HG02885 (cell line): Measurements from ENCODE around the gene RGR.

Experiments
- ATAC-seq: cut with Tn5 transposase; IDR thresholded peaks from one replicate; pipeline ENCODE4 v1.9.1; 2021; ENCODE audit warnings: mild to moderate bottlenecking; ENCODE audit not compliant: unreplicated experiment, poor library complexity

The RGR gene

GRCh38 chr10:84216834-84217233 lies 28.0 kb upstream of the RGR start:
- no peak for ATAC-seq

DNA sequence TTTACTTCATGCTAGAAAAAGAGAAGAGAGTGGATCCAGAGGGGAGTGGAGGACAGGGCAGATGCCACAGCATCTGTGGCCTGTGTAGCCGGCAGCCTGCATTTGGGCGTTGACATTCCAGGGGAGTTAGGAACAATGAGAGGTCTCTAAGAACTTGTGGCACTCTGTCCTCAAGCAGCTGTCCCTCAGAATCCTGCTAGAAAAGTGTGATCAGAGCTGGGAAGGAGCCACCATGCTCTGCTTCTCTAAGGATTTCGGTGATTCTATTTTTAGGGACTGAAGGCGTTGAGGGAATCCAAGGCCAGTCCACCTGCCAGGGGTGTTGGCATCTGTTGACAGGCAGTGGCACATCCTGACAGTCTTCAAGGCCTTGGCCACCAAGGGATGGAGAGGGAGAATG lies 27.1 kb upstream of the RGR start:
- ATAC-seq: no peak

DNA sequence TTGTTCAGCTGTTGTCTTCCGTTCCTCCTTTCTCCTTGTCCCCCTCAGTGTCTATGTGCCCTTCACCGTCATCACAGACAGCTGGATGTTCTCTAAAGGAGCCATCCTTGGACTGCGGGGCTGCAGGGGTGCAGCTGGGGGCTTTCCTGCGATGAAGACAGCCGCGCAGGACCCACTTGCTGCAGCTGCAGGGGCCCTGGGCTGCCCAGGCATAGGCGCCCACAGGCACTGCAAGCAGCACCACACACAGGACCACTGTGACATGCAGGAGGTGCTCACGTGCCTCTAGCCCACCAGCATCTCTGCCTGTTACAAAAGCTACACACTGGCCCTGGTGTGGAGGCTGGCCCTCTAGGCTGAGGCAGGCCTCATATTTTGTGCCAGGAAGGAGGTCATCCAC lies 22.9 kb upstream of the RGR start:
- ATAC-seq: no peak

GRCh38 chr10:84224411-84225028 lies 20.3 kb upstream of the RGR start:
- no peak for ATAC-seq

DNA sequence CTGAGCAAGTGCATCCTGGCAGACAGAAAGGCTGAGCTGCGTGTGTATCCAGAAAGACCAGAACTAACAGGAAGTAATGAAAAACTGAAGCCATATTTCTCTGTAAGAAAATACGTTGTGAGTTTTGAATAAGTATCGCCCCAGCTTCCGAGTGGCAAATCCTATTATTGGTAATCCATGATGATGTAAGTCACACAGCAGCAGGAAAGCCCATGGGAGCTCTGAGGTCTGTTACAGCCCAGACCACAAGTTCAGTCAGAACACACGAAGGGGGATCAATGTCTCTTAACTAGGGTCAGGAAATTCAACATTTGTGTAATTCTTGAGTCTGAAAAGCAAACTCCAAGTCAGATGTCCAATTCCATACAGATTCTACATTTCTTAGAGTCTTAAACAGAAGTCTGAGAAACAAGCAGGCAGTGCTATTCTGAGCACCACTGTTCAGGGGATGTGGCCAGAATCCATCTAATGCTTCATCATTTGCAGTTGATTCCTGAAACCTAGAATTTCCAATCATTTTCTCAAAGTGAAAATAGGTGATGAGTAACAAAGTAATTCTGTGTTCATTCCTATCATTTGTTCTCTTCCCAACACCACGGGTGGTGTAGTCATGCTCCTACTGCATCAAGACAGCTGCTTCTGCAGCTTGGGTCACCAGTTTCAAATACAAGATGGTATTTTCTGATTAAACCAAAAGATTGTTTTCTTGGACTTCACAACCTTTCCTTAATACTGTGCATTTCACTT lies 19.3 kb upstream of the RGR start, which contains the start of gene LRIT2:
Gene LRIT2, minus strand, starts transcription at position 118 of the 747 bp plus-strand sequence. Its CDS starts 24 bp downstream, at position 94.
- no peak for ATAC-seq

DNA sequence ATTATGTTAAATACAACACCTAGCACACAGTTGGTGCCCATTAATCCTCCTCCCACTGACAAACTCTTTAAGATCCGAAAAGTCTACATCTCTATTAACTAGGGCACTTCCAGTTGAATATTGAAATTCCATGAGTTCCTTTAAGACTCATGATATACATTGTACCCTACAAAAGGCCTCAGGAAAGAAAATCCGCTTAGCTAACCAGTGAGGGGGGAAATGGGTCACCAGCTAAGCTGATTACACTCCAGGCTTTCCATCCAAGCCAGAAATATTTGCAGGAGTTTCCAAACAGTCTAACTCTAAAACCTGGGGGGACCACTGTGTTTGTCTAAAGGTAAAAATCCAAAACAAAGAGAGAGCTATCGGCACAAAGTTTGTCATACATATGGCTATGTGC lies 18.2 kb upstream of the RGR start:
- ATAC-seq: no peak

- no peak for ATAC-seq
Observed at GRCh38 chr10:84227810-84228209, 17.0 kb upstream of the RGR start.

DNA sequence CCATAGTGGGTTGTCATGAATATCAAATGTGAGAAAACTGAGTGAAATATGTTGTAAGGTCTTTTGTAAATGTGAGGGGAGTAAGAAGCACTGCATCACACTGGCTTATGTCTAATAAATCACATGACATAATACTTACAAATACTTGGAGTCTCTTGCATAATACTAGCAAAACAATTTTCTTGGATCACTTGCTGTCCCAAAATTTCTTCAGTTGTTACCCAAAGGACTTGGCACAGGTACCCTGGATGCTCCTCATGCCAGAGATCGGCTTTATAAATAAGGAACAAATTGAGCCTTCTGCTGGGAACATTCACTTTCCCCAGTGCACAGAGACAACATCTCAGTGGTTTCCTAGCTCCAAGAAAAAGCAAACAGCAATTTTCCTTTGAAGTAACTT lies 14.5 kb upstream of the RGR start:
- no peak for ATAC-seq

- no peak for ATAC-seq
Observed at GRCh38 chr10:84232376-84232775, 12.5 kb upstream of the RGR start.

DNA sequence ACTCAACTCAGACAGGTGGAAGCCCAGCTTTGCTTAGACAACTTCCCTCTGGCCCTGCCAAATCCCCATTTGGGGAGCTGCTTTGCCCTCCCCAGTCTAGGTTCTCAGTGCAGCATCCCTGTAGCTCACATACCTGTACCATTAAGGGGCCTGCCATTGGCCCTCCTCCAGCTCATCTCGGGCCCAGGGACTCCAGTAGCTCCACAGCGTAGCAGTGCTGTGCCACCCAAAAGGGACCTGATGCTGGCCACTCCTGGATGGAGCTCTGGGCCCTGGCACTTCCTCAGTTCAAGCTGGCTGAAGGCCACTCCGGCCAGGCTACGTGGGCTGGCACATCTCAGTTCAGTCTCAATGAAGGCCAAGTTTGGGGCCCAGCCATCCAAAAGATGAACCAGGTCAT lies 10.9 kb upstream of the RGR start:
- no peak for ATAC-seq

GRCh38 chr10:84234479-84234878 lies 10.4 kb upstream of the RGR start:
- ATAC-seq: no peak

DNA sequence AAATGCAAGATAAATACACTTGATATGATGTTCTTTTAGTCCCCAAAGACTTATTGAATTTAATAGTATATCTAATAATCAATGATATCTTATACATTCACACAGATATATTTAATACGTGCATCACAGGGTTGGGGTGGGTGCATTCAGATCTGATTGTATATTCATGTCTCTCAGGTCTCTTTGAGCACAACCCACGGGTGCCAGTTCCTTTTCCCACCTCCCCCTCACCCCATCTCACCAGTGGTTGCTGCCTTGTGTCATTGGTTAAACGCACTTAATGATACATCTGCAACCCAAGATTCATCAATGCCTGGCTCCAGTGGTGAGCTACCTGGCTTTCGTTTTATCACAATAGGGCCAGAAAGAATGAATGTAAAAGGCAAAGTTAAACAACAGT lies 9.8 kb upstream of the RGR start:
- no peak for ATAC-seq

GRCh38 chr10:84236807-84237198 lies 8.1 kb upstream of the RGR start:
- ATAC-seq: no peak

DNA sequence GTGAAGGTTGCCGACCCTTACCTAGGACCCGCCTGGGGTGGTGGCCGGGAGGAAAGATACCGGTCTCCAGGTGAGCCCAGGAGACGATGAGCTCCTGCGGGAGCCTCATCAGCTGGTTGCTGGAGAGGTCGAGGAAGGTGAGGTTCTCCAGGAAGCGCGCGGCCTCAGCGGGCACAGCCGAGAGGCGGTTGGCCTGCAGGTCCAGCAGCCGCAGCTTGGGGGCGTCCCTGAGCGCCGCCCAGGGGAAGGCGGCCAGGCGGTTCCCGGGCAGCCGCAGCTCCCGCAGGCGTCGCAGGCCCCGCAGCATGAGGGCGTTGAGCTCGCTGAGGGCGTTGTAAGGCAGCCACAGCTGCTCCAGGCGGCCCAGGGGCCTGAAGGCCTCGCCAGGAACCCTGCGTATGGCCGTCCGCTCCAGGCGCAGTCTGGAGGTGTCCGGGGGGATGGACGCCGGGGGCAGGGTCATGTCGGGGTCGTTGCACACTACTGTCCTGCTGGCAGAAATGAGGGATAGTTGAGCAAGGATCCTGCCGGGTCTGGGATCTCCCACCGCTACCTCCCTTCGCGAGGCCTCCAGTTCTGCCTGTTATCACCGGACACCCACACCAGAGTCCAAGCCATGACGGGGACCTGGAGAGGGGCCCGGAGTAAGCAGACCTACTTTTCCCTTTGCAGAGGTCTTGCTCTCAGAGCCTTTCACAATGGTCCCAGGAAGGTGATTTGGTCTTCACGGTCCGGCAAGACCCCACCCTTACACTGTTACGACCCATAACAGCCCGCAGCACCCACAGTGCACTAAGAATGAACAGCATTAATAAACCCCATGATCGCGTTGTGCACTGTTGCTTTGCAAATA lies 7.4 kb upstream of the RGR start:
- no peak for ATAC-seq

GRCh38 chr10:84238909-84239308 lies 5.9 kb upstream of the RGR start:
- no peak for ATAC-seq

DNA sequence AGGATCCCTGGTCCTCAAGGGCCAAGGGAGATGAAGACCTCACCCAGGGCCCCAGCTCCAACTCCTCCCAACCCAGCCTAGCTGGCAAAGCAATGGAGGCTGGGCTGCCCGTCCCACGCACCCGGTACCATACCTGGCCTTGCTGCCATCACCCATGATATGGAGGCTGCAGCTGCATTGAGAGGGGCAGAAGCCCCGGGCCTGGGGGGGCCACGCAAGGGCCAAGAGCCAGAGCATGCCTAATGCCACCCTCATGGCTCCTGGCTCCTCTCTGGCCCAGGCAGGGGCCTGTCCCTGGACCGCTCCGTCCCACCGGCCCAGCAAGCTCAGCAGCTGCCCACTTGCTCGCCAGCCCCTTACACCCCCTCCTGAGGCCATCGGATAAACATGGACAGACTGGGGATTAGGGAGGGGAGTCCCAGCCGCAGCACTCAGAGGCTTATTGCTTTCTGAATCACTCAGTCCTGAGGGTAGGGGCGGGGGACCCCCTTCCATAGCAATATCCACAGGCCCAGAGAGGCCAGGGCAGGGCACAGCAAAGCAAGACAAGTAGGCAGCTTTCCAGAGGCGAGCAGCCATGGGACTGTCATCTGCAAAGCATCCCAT lies 3.6 kb upstream of the RGR start, which contains the start of gene LRIT1:
Gene LRIT1, minus strand, starts transcription at position 362 of the 606 bp plus-strand sequence. Its CDS starts 107 bp downstream, at position 255.
- ATAC-seq: no peak

DNA sequence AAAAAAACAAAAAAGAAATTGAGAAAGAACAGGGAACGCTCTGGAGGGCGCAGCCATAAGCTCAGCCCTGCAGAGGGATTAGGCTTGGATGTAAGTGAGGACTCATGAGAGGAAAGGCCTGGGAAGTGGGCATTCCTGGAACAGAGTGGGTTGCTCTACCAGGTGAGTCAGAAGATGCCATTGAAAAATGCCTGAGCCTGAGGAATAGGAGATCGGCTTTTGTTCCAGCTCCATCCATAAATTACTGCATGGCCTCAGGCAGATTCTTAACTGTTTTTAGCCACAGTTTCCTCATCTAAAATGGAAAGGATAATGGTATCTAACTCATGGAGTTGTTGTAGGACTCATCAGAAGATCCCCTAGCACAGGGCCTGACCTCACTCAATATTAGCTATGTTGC lies 1.1 kb upstream of the RGR start:
- no peak for ATAC-seq

- ATAC-seq: no peak
Observed at GRCh38 chr10:84247496-84247895, 2.6 kb downstream of the RGR start.

DNA sequence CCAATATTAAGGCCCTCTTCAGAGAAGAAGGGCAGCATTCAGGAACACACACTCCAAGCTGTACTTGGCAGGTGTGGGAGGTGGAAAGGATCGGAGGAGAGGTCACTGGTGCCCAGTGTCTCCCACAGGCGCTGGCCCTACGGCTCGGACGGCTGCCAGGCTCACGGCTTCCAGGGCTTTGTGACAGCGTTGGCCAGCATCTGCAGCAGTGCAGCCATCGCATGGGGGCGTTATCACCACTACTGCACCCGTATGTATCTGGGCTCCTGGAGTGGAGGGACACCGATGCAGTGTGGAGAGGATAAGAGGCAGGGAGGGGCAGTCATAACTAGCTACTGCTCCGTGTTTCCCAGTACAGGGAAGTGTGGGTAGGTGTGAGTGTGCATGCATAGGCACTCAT lies 3.9 kb downstream of the RGR start:
- ATAC-seq: no peak

- ATAC-seq: no peak
Observed at GRCh38 chr10:84254552-84255478, 10.0 kb downstream of the RGR start.
